Colonic mucosa (tissue), 4 donors: ENCODE results near the gene SNX33. TPM values are rescaled to one million over a fixed set of nuclear protein-coding genes. Genes with fewer than 3 reads are reported as not detected.
"Not testable (repeated sequence)": the region's sequence is repeated elsewhere in the genome, so short reads cannot be mapped to it uniquely, and the experiment has no call there.

Experiments used
- DNase-seq: peaks from one replicate; pipeline ENCODE4 v3.0.0-alpha.2; 2020
- H3K27ac ChIP-seq: fragments of 200-600 bp; one replicate; pipeline ENCODE4 v1.8.0; 2021
- H3K27me3 ChIP-seq: fragments of 200-600 bp; one replicate; pipeline ENCODE4 v1.8.0; 2021
- H3K36me3 ChIP-seq: fragments of 200-600 bp; one replicate; pipeline ENCODE4 v1.8.0; 2021
- H3K4me1 ChIP-seq: fragments of 200-600 bp; one replicate; pipeline ENCODE4 v1.8.0; 2021; ENCODE audit warnings: mild to moderate bottlenecking
- H3K4me3 ChIP-seq: fragments of 200-600 bp; one replicate; pipeline ENCODE4 v1.8.0; 2021
- H3K9ac ChIP-seq, 2 donors: one replicate each; pipeline ENCODE4 v1.7.0; 2013; ENCODE audit warnings: control low read depth in 2 of 2, low read depth in 2 of 2, low read length in 2 of 2
- H3K9me3 ChIP-seq: fragments of 200-600 bp; one replicate; pipeline ENCODE4 v1.8.0; 2021
- CTCF ChIP-seq: fragments of 200-600 bp; IDR thresholded peaks from one replicate; pipeline ENCODE4 v1.8.0; 2022; ENCODE audit warnings: antibody characterized with exemption, mild to moderate bottlenecking
- intact Hi-C: fragments of 100-400 bp; cut with DNase I; formaldehyde crosslinking; loops from one replicate; pipeline ENCODE4 v1.14.1; 2022
- total RNA-seq, 2 donors: library from RNA; stranded (reverse); fragmentation: NEBNext Ultra II Directional in 1 of 2; extraction: Animal tissue kit (Norgen Biotek cat#: 25700) in 1 of 2; gene quantifications; one replicate each; pipeline ENCODE4 v1.2.1, GENCODE V29; 2021
- donor health status: healthy.
- donor health status: DM: no; HTN: no; CAD: no.
- donor health status: DM: no; HTN: no; CAD: no.

Gene SNX33
- total RNA-seq, 2 donors from 2014 or later = 26.2 to 28.1 TPM

- TF ChIP-seq CTCF = no peak
- intact Hi-C loops = loop anchor here (5.0 to 10.0 kb wide), 2 partner anchors 55 to 313 kb away; partner anchors contain the start of gene MAN2C1
- Histone ChIP-seq H3K9ac (no peak overlapping the region), H3K4me1 (no peaks in the 10 kb centered on the region), H3K27ac (no peak overlapping the region), H3K4me3 (no peak overlapping the region), H3K36me3 (no peaks in the 10 kb centered on the region), H3K27me3 (no peaks in the 10 kb centered on the region), H3K9me3 (no peaks in the 10 kb centered on the region)
- no peak for DNase-seq
These were observed 32.5 kb downstream of the SNX33 start for GRCh38 chr15:75680007-75680789.

DNA sequence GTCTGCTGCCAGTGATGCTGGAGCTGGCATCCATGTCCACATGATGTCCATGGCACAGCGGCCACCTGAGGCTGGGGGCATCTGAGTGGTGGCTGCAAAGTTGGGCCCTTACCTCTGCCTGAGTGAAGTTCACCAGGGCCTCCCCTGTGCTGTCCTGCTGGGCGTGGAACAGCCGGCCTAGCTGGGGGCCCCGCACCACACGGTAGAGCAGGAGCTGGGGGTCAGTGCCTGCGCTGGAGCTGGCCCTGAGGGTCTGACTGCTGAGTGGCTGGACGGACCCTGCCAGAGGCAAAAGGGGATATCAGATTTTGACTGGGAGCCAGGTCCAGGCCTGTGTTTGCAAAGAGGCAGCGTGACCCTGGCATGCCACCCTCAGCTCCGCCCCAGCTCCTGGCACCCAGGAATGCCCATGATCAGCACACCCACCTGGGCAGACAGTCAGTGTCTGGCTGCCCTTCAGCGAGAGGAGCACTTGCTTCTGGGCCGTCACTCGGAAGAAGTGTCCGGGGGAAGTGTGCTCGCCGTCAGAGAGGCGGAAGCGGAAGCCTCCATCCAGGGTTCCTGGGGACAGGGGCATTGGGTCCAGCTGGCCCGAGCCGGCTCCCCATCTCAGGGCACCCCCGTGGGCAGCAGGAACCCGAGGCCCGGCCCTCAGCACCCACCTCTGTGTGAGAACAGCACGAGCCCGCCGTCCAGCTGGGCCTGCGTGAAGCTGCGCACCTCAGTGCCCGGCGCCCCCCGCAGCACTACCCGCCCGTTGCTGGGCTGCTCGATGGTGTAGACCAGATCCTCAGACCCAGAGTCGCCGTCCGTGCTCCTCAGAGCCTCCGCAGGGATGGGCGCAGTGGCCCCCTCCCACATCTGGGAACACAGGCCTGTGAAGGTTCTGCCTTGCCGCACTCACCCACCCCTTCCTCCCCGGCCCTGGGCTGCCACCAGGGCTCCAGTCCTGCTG lies 34.7 kb downstream of the SNX33 start:
- intact Hi-C loops = loop anchor here (5.0 to 10.0 kb wide), 2 partner anchors 52 to 315 kb away; partner anchors contain the start of gene MAN2C1

DNA sequence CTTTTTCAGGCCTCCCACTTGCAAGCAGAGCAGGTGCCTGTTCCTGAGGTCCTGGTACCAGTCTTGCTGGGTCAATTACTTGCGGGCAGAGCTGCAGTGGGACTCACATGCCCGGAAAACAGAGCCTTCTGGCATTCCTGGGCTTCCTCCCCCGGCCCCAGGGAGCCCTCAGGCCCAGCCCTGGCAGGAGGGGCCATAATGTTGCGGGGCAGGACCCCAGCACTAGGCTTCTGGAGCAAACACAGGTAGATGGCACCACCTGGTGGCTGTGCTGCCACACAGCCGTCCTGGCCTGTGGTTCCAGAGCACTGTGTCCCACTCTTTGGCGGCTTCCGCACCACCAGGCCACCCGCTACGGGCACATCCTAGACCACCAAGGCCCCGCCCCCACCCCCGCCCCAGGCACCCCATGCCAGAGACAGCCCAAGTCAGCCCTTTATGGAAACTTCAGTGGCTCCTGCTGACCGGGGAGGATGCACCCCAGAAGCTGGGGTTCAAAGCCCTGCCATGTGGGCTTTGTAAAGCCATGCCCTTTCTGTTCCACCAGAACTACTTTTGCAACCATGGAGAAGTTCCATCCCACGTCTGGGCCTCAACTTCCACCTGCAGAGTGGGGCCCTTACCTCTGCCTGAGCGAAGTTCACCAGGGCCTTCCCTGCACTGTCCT lies 36.1 kb downstream of the SNX33 start:
- H3K27me3 ChIP-seq, H3K36me3 ChIP-seq, H3K27ac ChIP-seq, H3K4me1 ChIP-seq, H3K9me3 ChIP-seq, H3K4me3 ChIP-seq, H3K9ac ChIP-seq: not testable (repeated sequence)
- TF ChIP-seq CTCF = peak; percentile 70
- intact Hi-C loops = loop anchor here (5.0 to 10.0 kb wide), 2 partner anchors 51 to 316 kb away; partner anchors contain the start of gene MAN2C1
- peak; percentile 59 for DNase-seq

More for the DNA sequence above, 34.7 kb downstream of the SNX33 start:
- no peak overlapping the region for H3K27ac ChIP-seq
- H3K4me3 ChIP-seq = no peak overlapping the region
- TF ChIP-seq CTCF = no peak
- DNase-seq = no peak
- H3K27me3 ChIP-seq = no peaks in the 10 kb centered on the region
- no peak overlapping the region for H3K9ac ChIP-seq
- H3K9me3 ChIP-seq = no peaks in the 10 kb centered on the region
- no peaks in the 10 kb centered on the region for H3K4me1 ChIP-seq
- no peaks in the 10 kb centered on the region for H3K36me3 ChIP-seq

DNA sequence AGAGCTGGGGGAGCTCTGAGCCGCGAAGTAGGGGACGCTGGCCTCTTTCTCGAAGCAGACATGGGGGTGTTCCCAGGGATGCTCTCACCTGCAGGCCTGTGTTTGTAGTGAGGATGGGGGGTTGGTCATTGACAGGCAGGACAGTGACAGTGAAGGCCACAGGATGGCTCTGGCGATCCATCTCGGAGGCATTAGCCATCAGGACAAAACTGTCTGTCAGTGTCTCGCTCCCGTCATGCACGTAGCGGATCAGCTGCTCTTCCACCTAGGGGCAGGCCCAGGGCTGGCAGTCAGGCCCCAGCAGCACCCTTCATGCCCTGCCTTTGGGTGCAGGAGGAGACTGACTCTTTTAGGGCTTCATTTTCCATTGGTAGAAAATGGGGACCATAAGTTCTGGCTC lies 36.9 kb downstream of the SNX33 start:
- Histone ChIP-seq H3K9me3 (no peaks in the 10 kb centered on the region), H3K4me1 (no peaks in the 10 kb centered on the region), H3K27me3 (no peaks in the 10 kb centered on the region), H3K9ac (no peak overlapping the region), H3K4me3 (no peak overlapping the region), H3K36me3 (no peaks in the 10 kb centered on the region), H3K27ac (no peak overlapping the region)
- no peak for DNase-seq
- intact Hi-C loops = loop anchor here (5.0 to 10.0 kb wide), 3 partner anchors 50 to 317 kb away; partner anchors contain the start of gene MAN2C1
- no peak for TF ChIP-seq CTCF

DNA sequence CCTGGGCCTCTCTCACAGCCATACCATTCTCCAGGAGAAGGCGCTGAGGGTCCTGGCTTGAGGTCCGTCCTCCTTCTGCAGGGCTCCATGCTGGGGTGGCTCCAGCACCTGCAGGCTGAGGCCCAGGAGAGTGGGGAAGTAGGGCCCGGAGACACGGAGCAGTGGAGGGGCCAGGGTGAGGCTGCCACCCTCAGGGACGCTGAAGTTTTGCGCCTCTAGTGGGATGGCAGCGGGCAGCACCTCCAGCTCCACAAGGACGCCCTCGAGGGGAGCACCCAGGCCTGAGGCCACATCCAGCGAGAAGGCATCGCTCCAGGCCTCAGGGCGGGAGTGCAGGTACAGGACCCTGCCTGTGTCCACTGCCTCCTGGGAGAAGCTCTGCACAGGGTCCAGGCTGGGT lies 37.5 kb downstream of the SNX33 start:
- Histone ChIP-seq H3K9ac (no peak overlapping the region), H3K36me3 (no peaks in the 10 kb centered on the region), H3K4me3 (no peak overlapping the region), H3K4me1 (no peaks in the 10 kb centered on the region), H3K27me3 (no peaks in the 10 kb centered on the region), H3K27ac (no peak overlapping the region), H3K9me3 (no peaks in the 10 kb centered on the region)
- no peak for DNase-seq
- intact Hi-C loops = loop anchor here (5.0 to 10.0 kb wide), 2 partner anchors 50 to 117 kb away; no protein-coding TSS in a partner anchor
- TF ChIP-seq CTCF = no peak
